ENCODE results near the gene SHOC2.

The SHOC2 gene

DNA sequence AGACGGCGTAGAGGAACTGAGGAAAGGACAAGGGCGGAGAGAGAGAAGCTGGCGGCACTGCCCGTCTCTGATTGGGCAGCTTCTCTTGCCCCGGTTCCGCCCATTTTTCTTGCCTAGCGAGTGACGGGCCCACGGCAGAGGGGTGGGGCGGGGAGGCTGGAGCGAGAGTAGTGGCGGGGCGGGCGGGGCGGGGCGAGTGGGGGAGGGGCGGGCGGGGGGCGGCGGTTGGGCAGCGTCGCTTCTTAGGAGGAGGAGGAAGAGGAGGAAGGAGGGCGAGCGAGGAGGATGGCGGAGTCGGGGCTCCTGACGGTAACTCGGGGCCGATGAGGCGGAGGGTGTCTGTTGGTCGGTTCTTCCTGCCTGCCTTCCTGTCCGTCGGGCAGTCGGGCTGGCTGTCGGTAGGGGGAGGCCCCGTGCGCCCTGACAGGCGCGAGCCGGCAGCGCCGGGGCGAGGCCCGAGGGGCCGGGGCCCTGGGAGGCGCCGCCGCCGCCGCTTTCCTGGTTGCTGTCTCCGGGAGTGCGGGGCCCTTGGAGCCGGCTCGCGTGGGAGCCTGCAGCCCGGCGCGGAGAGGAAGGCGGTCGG lies at the start of gene SHOC2:
TSS of gene SHOC2 (plus strand) at position 256 of the 583 bp plus-strand sequence. CDS start 44,755 bp downstream, outside the sequence.
- DNase-seq (ENCODE audit: extremely low read depth in 1 of 2, low read depth in 1 of 2), result peak; percentile 93 to 98

DNA sequence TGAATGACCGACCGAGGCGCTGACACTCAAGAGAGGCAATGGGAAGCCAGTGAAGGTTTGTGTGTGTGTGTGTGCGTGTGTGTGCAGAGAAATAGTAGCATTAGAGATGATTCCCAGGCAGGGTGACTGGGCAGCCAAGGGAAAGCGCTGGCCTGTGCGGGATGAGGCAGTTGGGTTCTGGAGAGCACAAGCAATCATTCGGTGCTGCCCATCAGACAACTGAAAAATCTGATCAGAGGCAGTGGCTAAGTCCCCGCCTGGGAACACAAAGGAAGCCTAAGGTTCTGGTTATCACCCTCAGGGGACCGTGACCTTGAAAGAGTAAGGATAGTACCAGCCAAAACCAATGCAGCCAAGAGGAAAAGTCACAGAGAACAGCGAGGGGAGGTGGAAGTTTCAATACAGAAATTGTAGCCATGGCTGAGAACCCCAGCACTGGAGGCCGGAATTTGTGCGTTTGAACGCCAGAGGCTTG lies 48.5 kb upstream of the SHOC2 start:
- DNase-seq (ENCODE audit: extremely low read depth in 1 of 2, low read depth in 1 of 2), result no peak

DNA sequence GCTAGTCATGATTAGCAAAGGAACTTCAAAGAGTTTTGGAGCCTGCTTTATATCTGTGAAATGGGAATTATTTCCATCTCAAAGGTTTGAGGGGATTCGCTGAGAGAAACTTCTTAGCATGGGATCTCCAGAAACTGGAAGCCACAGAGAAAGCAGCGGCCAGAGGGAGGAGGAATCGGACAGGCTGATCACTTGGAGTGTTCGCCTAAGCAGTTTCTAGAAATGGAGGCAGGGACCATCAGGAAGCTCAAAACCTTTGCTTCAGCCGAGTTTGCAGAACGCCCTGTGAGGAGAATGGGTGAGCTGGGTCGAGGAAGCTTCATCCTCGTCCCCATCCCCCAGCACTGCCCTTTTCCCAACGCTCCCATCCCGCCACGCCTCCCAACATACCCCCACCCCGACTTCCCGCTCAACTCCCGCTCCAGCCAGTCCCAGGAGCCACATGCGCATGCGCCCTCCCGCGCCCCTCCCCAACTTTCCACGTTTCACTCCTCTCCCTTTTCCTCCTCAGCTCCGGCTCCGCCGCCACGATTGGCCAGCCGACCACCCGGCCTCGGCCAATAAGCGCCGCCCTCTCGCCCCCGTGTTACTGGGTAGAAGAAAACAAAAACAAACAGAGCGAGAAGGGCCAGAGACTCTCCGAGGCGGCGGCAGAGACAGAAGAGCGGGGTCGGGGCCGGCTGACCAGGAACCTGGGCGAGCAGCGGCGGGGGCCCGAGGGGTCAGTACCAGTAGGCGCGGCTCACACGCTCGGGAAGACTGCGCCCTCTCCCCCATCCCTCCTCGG lies 47.9 kb upstream of the SHOC2 start, which contains the start of gene PDCD4:
TSS of gene PDCD4 (plus strand) at position 631 of the 787 bp plus-strand sequence. CDS start 4,100 bp downstream, outside the sequence.
- peak; percentile 89 to 90 for DNase-seq (ENCODE audit: extremely low read depth in 1 of 2, low read depth in 1 of 2)

DNA sequence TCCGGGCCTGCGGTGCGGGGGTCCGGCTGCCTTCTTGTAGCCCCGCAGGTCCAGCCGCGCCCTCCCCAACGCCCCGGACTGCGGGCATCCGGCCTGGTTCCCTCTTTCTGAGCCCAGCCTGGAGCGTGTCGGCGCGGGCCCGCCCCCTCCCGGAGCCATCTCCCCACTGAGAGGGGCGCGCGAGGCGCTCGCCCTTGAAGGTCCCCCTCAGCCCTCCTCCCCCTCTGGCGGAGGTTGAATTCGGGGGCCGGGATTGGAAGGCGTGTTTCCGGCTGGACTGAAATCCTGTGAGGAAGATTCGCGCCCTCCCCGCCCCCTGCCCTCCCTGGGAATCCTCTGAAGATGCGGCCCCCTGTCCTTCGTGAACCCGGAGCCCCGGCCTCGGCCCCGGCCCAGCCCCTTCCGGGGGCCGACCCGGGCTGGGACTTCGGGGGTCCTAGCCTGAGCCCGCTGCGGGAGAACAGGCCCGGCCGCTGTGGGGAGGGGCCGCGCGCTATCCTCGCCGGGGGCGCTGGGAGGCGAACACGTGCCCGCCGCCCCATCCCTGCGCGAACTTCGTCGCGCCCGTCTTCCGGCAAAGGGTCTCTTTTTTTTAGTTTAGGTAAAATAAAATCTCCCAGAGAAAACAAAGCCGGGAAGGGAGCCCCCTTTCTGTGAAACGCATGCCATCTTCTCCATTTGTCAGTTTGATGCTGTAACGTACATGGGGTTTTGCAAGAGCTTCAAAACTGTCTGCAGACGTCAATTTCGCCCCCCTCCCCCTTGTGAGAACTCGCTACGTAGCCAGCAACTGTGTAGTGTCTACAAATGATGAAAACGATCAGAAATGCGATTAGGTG lies 47.0 kb upstream of the SHOC2 start:
- DNase-seq (ENCODE audit: extremely low read depth in 1 of 2, low read depth in 1 of 2), result peak; percentile 55 to 82

DNA sequence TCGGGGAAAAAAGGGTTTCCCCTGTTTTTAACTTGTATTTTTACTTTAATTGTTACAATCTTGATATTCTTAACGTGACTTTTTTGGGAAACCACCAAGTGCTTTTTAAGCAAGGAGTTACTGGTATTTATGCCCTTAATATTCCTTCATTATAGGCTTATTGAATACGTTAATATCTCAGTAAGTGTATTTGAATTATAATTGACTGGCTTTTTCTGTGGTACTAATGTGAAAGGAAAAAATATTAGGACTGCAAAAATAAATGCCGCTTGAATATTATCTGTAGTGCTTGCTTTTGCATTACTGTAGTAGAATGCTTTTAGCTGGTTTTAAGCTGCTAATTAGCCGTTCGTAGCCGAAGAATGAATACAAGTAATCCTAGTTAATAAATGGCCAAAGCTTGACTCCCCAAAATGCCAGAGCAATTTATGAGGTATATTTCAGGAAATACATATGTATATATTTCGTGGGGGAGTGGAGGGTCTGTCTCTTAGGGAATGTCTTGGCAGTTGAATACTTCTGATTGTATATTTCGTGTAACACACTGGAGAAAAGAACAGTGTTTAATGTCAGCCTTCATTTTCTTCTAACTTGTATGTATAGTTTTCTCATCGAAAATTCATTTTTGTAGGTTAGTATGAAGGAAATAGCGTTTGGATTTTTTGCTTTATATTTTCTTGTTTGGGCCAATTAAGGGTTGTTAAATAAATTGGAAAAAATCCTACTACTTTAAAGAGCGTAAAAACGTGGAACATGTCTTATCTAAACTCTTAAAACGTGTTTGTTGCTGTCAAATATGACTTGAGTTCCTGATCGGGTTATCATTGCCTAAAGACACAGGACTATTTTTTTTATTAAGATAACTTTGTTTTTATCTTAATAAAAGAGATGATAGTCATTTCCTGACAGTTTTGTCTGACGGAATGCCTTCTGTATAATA lies 46.1 kb upstream of the SHOC2 start:
- DNase-seq (ENCODE audit: extremely low read depth in 1 of 2, low read depth in 1 of 2), result no peak

DNA sequence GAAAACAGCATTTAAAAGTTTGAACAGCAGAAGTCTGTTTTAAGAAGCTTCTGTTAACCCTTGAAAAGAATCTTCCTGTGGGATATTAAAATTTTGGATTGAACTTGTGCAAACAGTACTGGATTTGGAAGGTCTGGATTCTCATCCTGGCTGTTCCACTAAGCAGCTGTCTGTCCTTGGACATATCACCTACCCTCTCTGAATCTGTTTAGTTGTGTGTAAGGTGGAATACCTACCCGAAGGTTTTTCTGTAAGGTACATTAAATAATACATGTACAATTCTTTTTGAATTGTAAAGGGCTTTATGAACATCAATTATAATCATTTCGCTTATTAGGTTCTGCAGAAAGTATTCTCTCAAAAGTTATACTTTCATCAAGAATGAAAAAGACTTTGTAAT lies 45.5 kb upstream of the SHOC2 start:
- no peak for DNase-seq (ENCODE audit: extremely low read depth in 1 of 2, low read depth in 1 of 2)

DNA sequence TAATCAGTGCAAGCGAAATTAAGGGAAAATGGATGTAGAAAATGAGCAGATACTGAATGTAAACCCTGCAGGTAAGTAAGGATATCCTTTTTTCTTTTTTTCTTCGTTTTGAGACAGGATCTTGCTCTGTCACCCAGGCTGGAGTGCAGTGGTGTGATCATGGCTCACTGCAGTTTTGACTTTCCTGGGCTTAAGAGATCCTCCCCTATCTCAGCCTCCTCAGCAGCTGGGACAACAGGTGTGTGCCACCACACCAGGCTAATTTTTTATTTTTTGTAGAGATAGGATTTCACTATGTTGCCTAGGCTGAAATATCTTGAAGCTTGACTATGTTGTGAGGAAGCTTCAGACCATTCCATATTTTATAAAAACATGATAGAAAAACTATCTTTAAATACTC lies 43.4 kb upstream of the SHOC2 start:
- no peak for DNase-seq (ENCODE audit: extremely low read depth in 1 of 2, low read depth in 1 of 2)

DNA sequence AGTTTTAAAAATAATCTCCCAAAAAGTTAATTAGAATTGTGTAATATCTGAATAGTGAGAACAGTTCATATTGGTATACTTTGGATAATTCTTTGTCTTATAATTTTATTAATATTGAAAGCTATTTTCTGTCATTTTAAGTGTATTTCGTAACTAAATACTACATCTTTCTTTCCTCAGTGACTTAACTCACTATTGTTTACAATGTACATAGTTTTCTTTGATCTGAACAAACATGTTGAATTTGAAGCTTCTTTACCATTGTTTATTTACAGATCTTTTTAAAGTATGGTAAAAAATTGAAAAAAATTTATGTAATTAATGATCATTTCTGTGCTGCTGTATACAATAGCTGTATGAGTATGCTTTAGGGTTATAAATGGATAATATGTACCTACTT lies 42.6 kb upstream of the SHOC2 start:
- DNase-seq (ENCODE audit: extremely low read depth in 1 of 2, low read depth in 1 of 2), result no peak

DNA sequence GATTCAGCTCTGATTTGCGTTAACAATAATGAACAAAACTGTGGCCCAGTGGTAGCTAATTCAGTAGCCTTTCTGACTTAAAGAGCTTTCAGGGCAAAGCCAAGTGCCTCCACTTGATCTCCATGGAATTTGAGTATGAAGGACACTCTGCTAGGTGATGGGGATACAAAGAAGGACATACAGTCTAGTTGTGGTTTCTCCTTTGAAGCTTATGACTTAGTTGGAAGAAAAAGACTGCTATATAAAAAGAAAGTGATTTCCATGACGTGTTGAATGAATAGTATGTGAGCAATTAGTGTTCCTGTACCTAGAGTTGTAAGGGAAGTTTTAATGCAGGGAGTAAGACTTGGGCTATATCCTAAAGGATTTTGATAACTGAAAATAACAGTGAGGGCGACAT lies 39.4 kb upstream of the SHOC2 start:
- DNase-seq (ENCODE audit: extremely low read depth in 1 of 2, low read depth in 1 of 2), result no peak

DNA sequence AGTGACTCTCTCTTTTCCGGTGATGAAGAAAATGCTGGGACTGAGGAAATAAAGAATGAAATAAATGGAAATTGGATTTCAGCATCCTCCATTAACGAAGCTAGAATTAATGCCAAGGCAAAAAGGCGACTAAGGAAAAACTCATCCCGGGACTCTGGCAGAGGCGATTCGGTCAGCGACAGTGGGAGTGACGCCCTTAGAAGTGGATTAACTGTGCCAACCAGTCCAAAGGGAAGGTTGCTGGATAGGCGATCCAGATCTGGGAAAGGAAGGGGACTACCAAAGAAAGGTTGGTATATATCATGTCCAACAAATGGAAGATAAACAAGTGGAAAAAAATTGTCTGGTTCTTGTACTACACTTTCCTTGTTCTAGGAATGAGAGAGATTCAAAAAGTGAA lies 38.2 kb upstream of the SHOC2 start:
- no peak for DNase-seq (ENCODE audit: extremely low read depth in 1 of 2, low read depth in 1 of 2)

DNA sequence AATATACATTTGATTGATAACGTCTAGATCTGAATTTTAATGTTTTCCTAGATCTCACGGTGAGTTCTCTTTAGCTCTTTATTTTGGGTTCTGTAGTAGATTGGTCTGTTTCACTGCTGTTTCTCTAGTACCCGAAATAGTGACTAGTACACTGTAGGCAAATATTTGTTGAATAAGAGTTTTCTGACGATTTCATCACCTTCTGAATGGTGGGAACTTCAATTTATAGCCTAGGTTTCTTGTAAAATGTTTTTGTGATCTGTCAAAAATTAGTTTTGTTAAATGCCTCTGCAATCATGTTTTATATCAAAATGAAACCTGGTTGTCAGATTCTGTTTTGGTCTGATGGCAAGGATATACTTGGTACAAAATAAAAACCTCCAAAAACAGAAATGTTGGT lies 37.5 kb upstream of the SHOC2 start:
- no peak for DNase-seq (ENCODE audit: extremely low read depth in 1 of 2, low read depth in 1 of 2)

DNA sequence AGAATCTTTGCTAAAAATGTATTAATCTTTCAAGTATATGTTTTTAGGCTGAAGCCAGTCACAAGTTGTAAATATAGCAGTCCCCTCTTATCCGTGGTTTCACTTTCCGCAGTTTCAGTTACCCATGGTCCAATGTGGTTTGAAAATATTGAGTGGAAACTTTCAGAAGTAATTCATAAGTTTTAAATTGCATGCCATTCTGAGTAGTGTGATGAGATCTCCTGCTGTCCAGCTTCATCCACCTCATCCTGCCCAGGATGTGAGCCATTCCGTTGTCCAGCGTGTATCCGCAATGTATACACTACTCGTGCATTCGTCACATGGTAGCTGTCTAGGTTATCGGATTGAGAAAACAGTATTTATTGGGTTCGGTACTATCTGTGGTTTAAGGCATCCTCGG lies 35.5 kb upstream of the SHOC2 start:
- no peak for DNase-seq (ENCODE audit: extremely low read depth in 1 of 2, low read depth in 1 of 2)

DNA sequence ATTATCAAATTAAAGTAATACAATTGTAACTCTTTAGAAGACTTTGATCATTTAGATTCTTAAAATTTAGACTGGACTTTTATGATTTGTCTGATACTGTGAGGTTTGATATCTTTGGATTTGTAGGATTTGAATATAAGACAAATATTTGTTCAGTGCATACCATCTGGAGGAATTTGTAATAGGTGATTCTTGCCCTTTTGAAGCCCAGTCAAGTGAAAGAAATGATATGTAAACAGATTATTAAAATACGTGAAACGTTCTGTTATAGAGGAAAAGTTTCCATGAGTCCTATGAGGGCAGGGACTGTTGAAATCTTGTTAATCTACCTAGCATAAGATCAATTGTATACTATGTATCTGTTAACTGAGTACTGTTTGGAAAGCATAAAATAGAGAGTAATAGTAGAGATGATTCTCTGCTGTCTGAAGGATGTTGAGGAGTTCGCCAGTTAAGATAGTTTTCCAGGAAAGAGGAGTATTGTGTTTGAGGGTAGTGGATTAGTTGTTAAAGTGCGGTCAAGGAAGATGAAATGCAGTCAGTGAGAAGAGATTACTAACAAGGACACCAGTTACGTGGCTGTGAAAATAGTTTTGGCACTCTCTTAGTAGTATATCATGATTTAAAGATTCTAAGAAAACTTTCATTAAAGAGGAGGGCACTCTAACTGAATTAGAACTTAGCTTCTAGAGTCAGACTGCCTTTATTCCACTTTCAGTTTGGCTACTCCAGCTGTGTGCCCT lies 33.3 kb upstream of the SHOC2 start:
- no peak for DNase-seq (ENCODE audit: extremely low read depth in 1 of 2, low read depth in 1 of 2)

DNA sequence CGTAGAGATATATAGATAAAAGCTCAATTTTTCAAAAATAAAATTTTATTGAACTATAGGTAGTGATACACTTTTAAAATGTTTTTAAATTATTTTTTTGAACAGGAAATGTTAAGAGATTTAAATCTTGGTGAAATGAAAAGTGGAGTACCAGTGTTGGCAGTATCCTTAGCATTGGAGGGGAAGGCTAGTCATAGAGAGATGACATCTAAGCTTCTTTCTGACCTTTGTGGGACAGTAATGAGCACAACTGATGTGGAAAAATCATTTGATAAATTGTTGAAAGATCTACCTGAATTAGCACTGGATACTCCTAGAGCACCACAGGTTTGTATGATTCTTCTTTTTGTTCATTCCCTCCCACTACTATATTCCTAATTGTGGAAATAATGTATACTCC lies 31.8 kb upstream of the SHOC2 start:
- no peak for DNase-seq (ENCODE audit: extremely low read depth in 1 of 2, low read depth in 1 of 2)

DNA sequence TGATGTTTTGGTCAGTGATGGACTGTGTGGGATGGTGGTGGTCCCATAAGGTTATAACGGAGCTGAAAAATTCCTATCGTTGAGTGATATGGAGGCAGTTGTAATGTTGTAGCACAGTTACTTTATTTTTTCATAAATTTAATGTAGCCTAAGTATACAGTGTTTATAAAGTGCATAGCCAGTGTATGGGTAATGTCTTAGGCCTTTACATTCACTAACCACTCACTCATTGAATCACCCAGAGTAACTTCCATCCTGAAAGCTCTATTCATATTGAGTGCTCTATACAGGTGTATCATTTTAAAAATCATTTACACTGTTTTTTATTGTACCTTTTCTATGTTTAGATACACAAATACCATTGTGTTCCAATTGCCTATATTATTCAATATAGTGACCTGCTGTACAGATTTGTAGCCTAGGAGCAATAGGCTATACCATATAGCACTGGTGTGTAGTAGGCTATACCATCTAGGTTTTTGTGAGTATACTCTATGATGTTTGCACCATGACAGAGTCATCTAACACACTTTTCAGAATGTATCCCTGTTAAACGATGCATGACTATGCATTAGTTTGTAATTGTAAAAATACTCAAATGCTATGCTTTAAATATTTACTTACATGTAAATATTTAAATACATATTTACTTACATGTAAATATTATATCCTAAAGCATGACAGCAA lies 26.7 kb upstream of the SHOC2 start:
- no peak for DNase-seq (ENCODE audit: extremely low read depth in 1 of 2, low read depth in 1 of 2)

DNA sequence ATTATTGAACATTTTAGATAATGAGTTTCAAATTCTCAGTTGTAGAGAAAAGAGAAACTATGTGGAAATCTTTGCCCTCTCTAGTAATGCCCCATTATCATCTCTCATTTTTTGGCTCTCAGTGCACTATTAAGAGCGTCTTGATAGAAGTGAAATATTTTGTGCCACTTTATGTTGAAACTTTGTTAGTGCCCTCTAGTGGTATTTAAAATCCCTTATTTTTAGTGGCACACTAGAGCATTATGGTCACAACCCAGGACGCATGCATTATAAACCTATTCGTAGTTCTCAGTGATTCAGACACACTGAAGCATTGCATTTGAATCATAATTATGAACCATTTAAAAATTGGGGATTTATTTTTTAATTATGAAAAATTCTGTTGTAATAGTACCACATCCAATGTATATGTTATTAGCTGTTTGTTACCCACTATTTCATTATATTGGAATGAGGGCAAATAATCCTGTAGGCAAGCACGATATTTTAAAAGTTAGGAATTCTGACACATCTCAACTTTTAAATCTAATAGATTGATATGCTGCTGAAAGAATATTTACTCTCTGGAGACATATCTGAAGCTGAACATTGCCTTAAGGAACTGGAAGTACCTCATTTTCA lies 25.7 kb upstream of the SHOC2 start:
- DNase-seq (ENCODE audit: extremely low read depth in 1 of 2, low read depth in 1 of 2), result no peak

DNA sequence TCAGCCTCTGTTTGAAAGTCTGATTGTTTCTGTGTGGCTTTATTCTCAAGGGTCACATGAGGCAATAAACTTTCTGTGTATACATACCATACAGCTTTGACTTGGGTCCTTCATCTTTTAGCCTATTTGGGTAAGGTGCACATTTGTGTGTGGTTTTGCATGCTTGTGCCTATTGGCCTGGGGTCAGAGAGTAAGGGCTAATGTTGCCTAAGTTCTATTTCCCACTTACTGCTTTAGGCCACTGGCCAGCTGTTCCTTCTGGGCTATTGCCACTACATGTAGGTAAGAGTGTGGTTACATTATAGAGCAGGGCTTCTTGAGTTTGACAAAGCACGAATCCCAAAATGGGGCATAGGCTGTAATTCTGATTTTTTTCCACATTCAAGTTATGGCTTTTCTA lies 22.2 kb upstream of the SHOC2 start:
- DNase-seq (ENCODE audit: extremely low read depth in 1 of 2, low read depth in 1 of 2), result no peak

DNA sequence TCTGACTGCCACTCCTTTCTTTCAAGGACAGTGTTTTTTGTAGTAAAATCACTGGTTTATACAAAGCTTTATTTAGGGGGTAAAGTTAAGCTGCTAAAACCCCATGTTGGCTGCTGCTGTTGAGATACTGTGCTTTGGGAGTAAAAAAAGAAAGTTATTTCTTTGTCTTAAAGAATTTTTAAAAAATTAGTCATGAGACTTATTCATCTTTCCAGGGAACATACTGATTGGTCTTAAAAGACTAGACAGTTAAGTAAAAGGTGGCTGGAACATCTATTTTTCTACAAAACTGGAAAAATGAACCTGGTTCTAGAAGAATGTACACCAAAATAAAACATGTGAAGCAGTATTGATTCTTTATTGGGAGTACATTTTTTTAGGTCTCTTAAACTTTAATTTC lies 21.0 kb upstream of the SHOC2 start:
- no peak for DNase-seq (ENCODE audit: extremely low read depth in 1 of 2, low read depth in 1 of 2)

DNA sequence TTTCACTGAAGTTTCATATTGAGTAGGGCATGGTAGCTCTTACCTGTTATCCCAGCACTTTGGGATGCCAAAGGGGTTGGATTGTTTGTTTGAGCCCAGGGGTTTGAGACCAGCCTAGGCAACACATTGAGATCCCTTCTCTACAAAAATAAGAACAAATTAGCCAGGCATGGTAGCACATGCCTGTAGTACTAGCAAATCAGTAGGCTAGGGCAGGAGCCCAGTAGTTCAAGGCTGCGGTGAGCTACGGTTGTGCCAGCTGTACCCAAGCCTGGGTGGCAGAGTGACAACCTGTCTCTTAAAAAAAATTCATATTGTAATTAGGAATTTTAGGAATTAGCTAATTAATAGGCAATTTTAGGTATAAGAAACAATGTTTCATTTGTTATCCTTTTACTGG lies 18.4 kb upstream of the SHOC2 start:
- DNase-seq (ENCODE audit: extremely low read depth in 1 of 2, low read depth in 1 of 2), result no peak

All from activated CD8-positive, alpha-beta memory T cell treated with anti-CD3 and anti-CD28 coated beads for 1 hour (primary cell).